Measurements from ENCODE around the gene R3HDML.

R3HDML gene

DNA sequence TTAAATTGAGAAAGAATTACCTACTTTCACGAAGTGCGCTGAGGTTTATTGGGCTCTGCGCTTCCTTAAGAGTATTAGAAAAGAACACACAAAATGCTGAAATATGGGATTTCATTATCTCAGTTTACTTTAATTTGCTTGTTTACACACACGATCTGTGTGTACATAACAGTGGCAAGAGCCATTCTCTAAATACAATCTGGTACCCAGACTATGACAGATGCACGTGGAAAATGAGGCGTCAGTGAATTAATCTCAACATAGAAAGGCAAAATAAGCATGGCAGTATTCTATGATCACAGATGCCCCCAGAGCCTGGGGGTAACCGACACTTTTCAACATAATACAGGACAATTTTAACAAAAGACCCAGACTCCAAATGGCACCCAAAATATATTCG is 34.1 kb upstream of the R3HDML start:
- no peak for ATAC-seq (ENCODE audit: low read depth)
- TF ChIP-seq CTCF (IDR thresholded peaks at IDR 0.05; ENCODE audit: poor library complexity, severe bottlenecking) = no peak
- no peak overlapping the region for H3K27ac ChIP-seq (ENCODE audit: poor library complexity, severe bottlenecking)

GRCh38 chr20:44304383-44304782 is 32.5 kb upstream of the R3HDML start:
- ATAC-seq (ENCODE audit: low read depth) = no peak
- Histone ChIP-seq H3K27ac (ENCODE audit: poor library complexity, severe bottlenecking) (no peak overlapping the region), H3K4me3 (ENCODE audit: severe bottlenecking) (no peak overlapping the region), H3K36me3 (ENCODE audit: low read depth) (no peaks in the 10 kb centered on the region), H3K27me3 (ENCODE audit: insufficient read depth, poor library complexity, severe bottlenecking) (no peaks in the 10 kb centered on the region), H3K4me1 (ENCODE audit: insufficient read depth, poor library complexity, severe bottlenecking) (no peaks in the 10 kb centered on the region), H3K9me3 (ENCODE audit: severe bottlenecking) (no peaks in the 10 kb centered on the region)
- DNase-seq (ENCODE audit: low spot score) = no peak
- TF ChIP-seq CTCF (IDR thresholded peaks at IDR 0.05; ENCODE audit: poor library complexity, severe bottlenecking) = no peak

More for the DNA sequence above, 34.1 kb upstream of the R3HDML start:
- H3K36me3 ChIP-seq (ENCODE audit: low read depth) = no peaks in the 10 kb centered on the region
- H3K4me3 ChIP-seq (ENCODE audit: severe bottlenecking) = no peak overlapping the region
- H3K27me3 ChIP-seq (ENCODE audit: insufficient read depth, poor library complexity, severe bottlenecking) = no peaks in the 10 kb centered on the region
- no peak for DNase-seq (ENCODE audit: low spot score)
- H3K9me3 ChIP-seq (ENCODE audit: severe bottlenecking) = no peaks in the 10 kb centered on the region
- no peaks in the 10 kb centered on the region for H3K4me1 ChIP-seq (ENCODE audit: insufficient read depth, poor library complexity, severe bottlenecking)

DNA sequence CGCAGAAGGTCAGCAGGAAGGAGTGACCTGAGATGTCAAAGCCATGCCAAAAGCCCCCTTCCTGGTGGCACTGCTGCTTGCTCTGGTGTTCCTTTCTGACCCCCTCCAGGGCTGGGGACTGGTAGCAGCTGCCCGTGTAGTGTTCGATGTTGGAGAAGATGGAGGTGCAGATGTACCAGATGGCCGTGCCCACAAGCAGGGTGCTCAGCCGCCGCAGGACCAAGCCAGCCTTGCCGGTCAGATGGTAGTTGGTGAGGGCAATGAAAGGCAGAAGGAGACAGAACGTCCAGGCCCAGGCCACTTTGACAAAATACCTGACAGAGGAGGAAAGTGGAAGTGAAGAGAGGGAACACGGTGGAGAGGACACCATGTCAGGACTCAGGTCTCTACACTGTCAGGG is 29.9 kb upstream of the R3HDML start:
- H3K27ac ChIP-seq (ENCODE audit: poor library complexity, severe bottlenecking) = no peak overlapping the region
- H3K36me3 ChIP-seq (ENCODE audit: low read depth) = no peaks in the 10 kb centered on the region
- H3K27me3 ChIP-seq (ENCODE audit: insufficient read depth, poor library complexity, severe bottlenecking) = no peaks in the 10 kb centered on the region
- H3K4me3 ChIP-seq (ENCODE audit: severe bottlenecking) = no peak overlapping the region
- DNase-seq (ENCODE audit: low spot score) (no peak), ATAC-seq (ENCODE audit: low read depth) (no peak)
- no peak for TF ChIP-seq CTCF (IDR thresholded peaks at IDR 0.05; ENCODE audit: poor library complexity, severe bottlenecking)
- peaks cover 4% of the 10 kb centered on the region for H3K4me1 ChIP-seq (ENCODE audit: insufficient read depth, poor library complexity, severe bottlenecking)
- H3K9me3 ChIP-seq (ENCODE audit: severe bottlenecking) = no peaks in the 10 kb centered on the region

- H3K36me3 ChIP-seq (ENCODE audit: low read depth) = no peaks in the 10 kb centered on the region
- H3K4me3 ChIP-seq (ENCODE audit: severe bottlenecking) = peak overlapping the region; percentile 77
- peak; percentile 35 for ATAC-seq (ENCODE audit: low read depth)
- no peak for TF ChIP-seq CTCF (IDR thresholded peaks at IDR 0.05; ENCODE audit: poor library complexity, severe bottlenecking)
- H3K9me3 ChIP-seq (ENCODE audit: severe bottlenecking) = no peaks in the 10 kb centered on the region
- H3K27ac ChIP-seq (ENCODE audit: poor library complexity, severe bottlenecking) = no peak overlapping the region
- H3K27me3 ChIP-seq (ENCODE audit: insufficient read depth, poor library complexity, severe bottlenecking) = no peaks in the 10 kb centered on the region
- H3K4me1 ChIP-seq (ENCODE audit: insufficient read depth, poor library complexity, severe bottlenecking) = peaks cover 4% of the 10 kb centered on the region
- DNase-seq (ENCODE audit: low spot score) = peak; percentile 72
Observed at GRCh38 chr20:44309763-44310663, 26.8 kb upstream of the R3HDML start.
